ENCODE data around the gene NT5E.

NT5E gene

GRCh38 chr6:85460154-85460920 is 10.5 kb downstream of the NT5E start:
- DNase-seq = no peak

- no peak for DNase-seq
Observed at GRCh38 chr6:85460921-85461797, 11.3 kb downstream of the NT5E start.

GRCh38 chr6:85461798-85462170 is 11.9 kb downstream of the NT5E start:
- DNase-seq = no peak

- peak in 1 of 51 donors; percentile 5 for DNase-seq
Observed at GRCh38 chr6:85462673-85463072, 12.8 kb downstream of the NT5E start.

GRCh38 chr6:85463621-85464259 is 13.9 kb downstream of the NT5E start:
- DNase-seq = no peak

GRCh38 chr6:85464260-85464644 is 14.4 kb downstream of the NT5E start:
- DNase-seq = peak in 3 of 51 donors; percentile 9 to 26 (median 18)

GRCh38 chr6:85464722-85465150 is 14.9 kb downstream of the NT5E start:
- DNase-seq = no peak

GRCh38 chr6:85465762-85466161 is 15.9 kb downstream of the NT5E start:
- no peak for DNase-seq

- no peak for DNase-seq
Observed at GRCh38 chr6:85468326-85468725, 18.4 kb downstream of the NT5E start.

GRCh38 chr6:85469276-85470022 is 19.6 kb downstream of the NT5E start:
- DNase-seq = no peak

- no peak for DNase-seq
Observed at GRCh38 chr6:85470023-85470410, 20.1 kb downstream of the NT5E start.

- DNase-seq = no peak
Observed at GRCh38 chr6:85472744-85473143, 22.9 kb downstream of the NT5E start.

GRCh38 chr6:85473748-85474147 is 23.9 kb downstream of the NT5E start:
- no peak for DNase-seq

GRCh38 chr6:85476532-85476931 is 26.6 kb downstream of the NT5E start:
- DNase-seq = no peak

GRCh38 chr6:85479208-85479607 is 29.3 kb downstream of the NT5E start:
- no peak for DNase-seq

GRCh38 chr6:85482206-85482904 is 32.5 kb downstream of the NT5E start:
- DNase-seq = no peak

- DNase-seq = peak in 43 of 51 donors; percentile 5 to 81 (median 48)
Observed at GRCh38 chr6:85482905-85483700, 33.2 kb downstream of the NT5E start.

- no peak for DNase-seq
Observed at GRCh38 chr6:85483846-85484245, 34.0 kb downstream of the NT5E start.

- DNase-seq = no peak
Observed at GRCh38 chr6:85484948-85485347, 35.1 kb downstream of the NT5E start.
